ENCODE results near the gene IPO13. TPM values are rescaled to one million over a fixed set of nuclear protein-coding genes. Genes with fewer than 3 reads are reported as not detected.

Gene IPO13
- total RNA-seq, 1 donor from 2014 or later, result 39.2 TPM

DNA sequence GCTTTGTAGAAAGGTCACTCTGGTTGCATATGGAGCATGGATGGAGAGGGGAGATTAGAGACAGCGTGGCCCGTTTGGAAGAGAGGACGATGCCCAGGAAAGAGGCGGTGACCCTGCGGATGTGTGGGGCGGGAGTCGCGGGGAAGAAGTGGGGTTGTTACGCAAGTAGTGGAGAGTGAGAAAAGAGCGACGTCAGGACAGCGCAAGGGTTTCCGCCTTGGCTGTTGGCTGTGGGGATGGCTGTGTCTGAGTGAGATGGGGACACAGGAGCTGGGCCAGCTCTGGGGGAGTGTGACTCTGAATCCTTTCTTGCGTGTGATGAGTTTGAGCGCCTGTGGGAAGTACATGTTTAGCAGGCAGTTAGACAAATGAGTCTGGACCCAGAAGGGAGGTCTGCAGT is 36.1 kb downstream of the IPO13 start:
- no peak overlapping the region for H3K4me3 Mint-ChIP-seq (ENCODE audit: unreplicated experiment)
- H3K4me1 Mint-ChIP-seq (ENCODE audit: low read depth), result peaks cover 34% of the 10 kb centered on the region
- no peak for DNase-seq (ENCODE audit: low spot score)
- H3K9me3 Mint-ChIP-seq (ENCODE audit: low read depth), result no peaks in the 10 kb centered on the region
- H3K27ac Mint-ChIP-seq (ENCODE audit: unreplicated experiment), result peak overlapping the region; percentile 9
- TF ChIP-seq, protein P1, sequence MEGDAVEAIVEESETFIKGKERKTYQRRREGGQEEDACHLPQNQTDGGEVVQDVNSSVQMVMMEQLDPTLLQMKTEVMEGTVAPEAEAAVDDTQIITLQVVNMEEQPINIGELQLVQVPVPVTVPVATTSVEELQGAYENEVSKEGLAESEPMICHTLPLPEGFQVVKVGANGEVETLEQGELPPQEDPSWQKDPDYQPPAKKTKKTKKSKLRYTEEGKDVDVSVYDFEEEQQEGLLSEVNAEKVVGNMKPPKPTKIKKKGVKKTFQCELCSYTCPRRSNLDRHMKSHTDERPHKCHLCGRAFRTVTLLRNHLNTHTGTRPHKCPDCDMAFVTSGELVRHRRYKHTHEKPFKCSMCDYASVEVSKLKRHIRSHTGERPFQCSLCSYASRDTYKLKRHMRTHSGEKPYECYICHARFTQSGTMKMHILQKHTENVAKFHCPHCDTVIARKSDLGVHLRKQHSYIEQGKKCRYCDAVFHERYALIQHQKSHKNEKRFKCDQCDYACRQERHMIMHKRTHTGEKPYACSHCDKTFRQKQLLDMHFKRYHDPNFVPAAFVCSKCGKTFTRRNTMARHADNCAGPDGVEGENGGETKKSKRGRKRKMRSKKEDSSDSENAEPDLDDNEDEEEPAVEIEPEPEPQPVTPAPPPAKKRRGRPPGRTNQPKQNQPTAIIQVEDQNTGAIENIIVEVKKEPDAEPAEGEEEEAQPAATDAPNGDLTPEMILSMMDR (IDR thresholded peaks at IDR 0.05), result no peak
- no peaks in the 10 kb centered on the region for H3K27me3 Mint-ChIP-seq (ENCODE audit: low read depth)
- H3K36me3 Mint-ChIP-seq (ENCODE audit: low read depth), result peaks cover 33% of the 10 kb centered on the region

DNA sequence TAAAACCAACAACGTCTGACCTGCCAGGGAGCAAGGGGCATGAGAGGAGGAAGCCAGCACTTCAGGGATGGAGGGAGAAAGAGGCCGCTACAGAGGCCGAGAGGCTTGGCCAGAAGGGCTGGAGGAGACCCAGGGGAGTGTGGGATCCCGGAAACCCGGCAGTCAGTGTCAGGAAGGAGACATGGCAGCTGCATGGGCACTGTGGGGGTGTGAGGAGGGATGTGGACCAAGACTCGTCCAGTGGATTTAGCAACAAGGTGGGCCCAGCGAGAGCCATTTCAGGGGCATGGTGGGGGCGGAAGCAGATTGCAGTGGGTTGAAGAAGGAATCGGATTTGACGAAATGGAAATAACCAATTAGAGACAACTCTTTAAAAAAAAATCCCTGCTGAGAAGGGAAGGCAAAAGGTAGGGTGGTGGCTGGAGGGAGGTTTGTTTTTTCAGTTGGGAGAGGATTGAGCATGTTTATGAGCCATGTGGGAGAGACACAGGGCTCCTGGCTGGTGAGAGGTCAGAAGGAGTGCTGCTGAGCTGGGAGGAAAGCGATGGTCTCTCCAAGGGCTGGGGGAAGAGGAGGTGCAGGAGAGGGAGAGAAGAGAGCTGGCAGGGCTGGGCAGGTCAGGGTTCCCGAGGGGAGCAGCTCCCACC is 36.6 kb downstream of the IPO13 start:
- TF ChIP-seq, protein P1 (IDR thresholded peaks at IDR 0.05), result no peak
- H3K4me3 Mint-ChIP-seq (ENCODE audit: unreplicated experiment), result no peak overlapping the region
- no peaks in the 10 kb centered on the region for H3K27me3 Mint-ChIP-seq (ENCODE audit: low read depth)
- H3K36me3 Mint-ChIP-seq (ENCODE audit: low read depth), result peaks cover 29% of the 10 kb centered on the region
- H3K4me1 Mint-ChIP-seq (ENCODE audit: low read depth), result peaks cover 28% of the 10 kb centered on the region
- H3K27ac Mint-ChIP-seq (ENCODE audit: unreplicated experiment), result no peak overlapping the region
- no peaks in the 10 kb centered on the region for H3K9me3 Mint-ChIP-seq (ENCODE audit: low read depth)
- DNase-seq (ENCODE audit: low spot score), result no peak

- DNase-seq (ENCODE audit: low spot score), result no peak
- TF ChIP-seq, protein P1 (IDR thresholded peaks at IDR 0.05), result no peak
- Mint-ChIP-seq H3K36me3 (ENCODE audit: low read depth) (peaks cover 29% of the 10 kb centered on the region), H3K9me3 (ENCODE audit: low read depth) (no peaks in the 10 kb centered on the region), H3K4me1 (ENCODE audit: low read depth) (peaks cover 22% of the 10 kb centered on the region), H3K4me3 (ENCODE audit: unreplicated experiment) (no peak overlapping the region), H3K27ac (ENCODE audit: unreplicated experiment) (no peak overlapping the region), H3K27me3 (ENCODE audit: low read depth) (no peaks in the 10 kb centered on the region)
Observed at GRCh38 chr1:43984855-43985254, 38.1 kb downstream of the IPO13 start.

DNA sequence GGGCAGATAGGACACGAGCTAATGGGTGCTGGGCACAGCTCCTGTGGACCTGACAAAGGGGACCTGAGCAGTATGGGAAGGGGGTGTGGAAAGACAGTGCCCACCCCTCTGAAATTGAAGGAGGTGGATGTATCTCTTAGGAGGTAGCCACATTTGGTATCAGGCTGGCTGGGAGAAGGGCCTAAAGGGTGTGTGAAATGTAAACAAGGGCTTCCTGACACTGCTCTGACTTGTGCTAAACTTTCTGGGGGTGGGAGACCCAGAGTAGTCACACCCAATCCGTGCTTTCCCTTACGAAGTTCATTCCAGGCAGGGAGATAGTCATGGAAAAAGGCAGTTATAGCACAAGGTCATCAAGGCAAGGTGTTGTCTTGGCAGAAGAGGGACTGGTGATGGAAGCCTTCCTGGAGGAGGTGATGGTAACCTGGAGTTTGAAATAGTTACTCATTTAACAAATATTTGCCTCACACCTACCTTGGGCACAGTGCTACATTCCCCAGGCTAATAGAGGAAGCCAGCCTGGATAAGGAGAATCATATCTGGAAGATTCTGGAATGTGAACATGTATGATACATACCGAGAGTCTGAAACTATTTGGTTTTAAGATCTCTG is 39.3 kb downstream of the IPO13 start:
- Mint-ChIP-seq H3K36me3 (ENCODE audit: low read depth) (peaks cover 26% of the 10 kb centered on the region), H3K9me3 (ENCODE audit: low read depth) (no peaks in the 10 kb centered on the region), H3K27me3 (ENCODE audit: low read depth) (no peaks in the 10 kb centered on the region), H3K4me1 (ENCODE audit: low read depth) (peaks cover 19% of the 10 kb centered on the region), H3K4me3 (ENCODE audit: unreplicated experiment) (no peak overlapping the region), H3K27ac (ENCODE audit: unreplicated experiment) (no peak overlapping the region)
- DNase-seq (ENCODE audit: low spot score), result no peak
- TF ChIP-seq, protein P1 (IDR thresholded peaks at IDR 0.05), result no peak

GRCh38 chr1:43986712-43987111 is 40.0 kb downstream of the IPO13 start:
- no peak overlapping the region for H3K4me3 Mint-ChIP-seq (ENCODE audit: unreplicated experiment)
- H3K9me3 Mint-ChIP-seq (ENCODE audit: low read depth), result no peaks in the 10 kb centered on the region
- H3K36me3 Mint-ChIP-seq (ENCODE audit: low read depth), result peaks cover 26% of the 10 kb centered on the region
- TF ChIP-seq, protein P1 (IDR thresholded peaks at IDR 0.05), result no peak
- peaks cover 20% of the 10 kb centered on the region for H3K4me1 Mint-ChIP-seq (ENCODE audit: low read depth)
- no peak for DNase-seq (ENCODE audit: low spot score)
- H3K27ac Mint-ChIP-seq (ENCODE audit: unreplicated experiment), result no peak overlapping the region
- H3K27me3 Mint-ChIP-seq (ENCODE audit: low read depth), result no peaks in the 10 kb centered on the region

All from chondrocyte (in vitro differentiated cells).